Tibial artery (tissue), 4 donors: ENCODE measurements around the gene CHCHD4.
"Not testable (repeated sequence)": the region's sequence is repeated elsewhere in the genome, so short reads cannot be mapped to it uniquely, and the experiment has no call there.

Experiments used
- DNase-seq, 2 donors: peaks; one replicate each; pipeline ENCODE4 v3.0.0-alpha.2; 2019
- H3K27ac ChIP-seq, 2 donors: fragments of 200-600 bp; sonication (generic) in 1 of 2; 1 replicate in 1 of 2; 2 replicates in 1 of 2; pipeline ENCODE4 v1.5.1; 2018 to 2019; ENCODE audit warnings: mild to moderate bottlenecking in 1 of 2
- H3K27me3 ChIP-seq, 2 donors: fragments of 200-600 bp; sonication (generic) in 1 of 2; one replicate each; pipeline versions ENCODE4 v1.5.1 to v1.6.0; 2016 to 2019
- H3K36me3 ChIP-seq, 3 donors: fragments of 200-600 bp; sonication (generic) in 2 of 3; one replicate each; pipeline ENCODE4 v1.5.1; 2016 to 2019; ENCODE audit warnings: mild to moderate bottlenecking in 2 of 3
- H3K4me1 ChIP-seq, 4 donors: fragments of 200-600 bp; sonication (generic) in 2 of 4; 1 replicate in 3 of 4; 2 replicates in 1 of 4; pipeline ENCODE4 v1.5.1; 2016 to 2019
- H3K4me3 ChIP-seq, 2 donors: fragments of 200-600 bp; sonication (generic) in 1 of 2; 1 replicate in 1 of 2; 2 replicates in 1 of 2; pipeline ENCODE4 v1.5.1; 2018 to 2019; ENCODE audit warnings: mild to moderate bottlenecking in 2 of 2
- H3K9me3 ChIP-seq, 3 donors: fragments of 200-600 bp; sonication (generic) in 1 of 3; one replicate each; pipeline ENCODE4 v1.5.1; 2016 to 2019
- CTCF ChIP-seq, 2 experiments: fragments of 200-600 bp in 1 of 2; fragments of 450-650 bp in 1 of 2; IDR thresholded peaks; one replicate each; pipeline ENCODE4 v1.5.1; 2017 to 2019; ENCODE audit warnings: antibody characterized with exemption in 2 of 2, mild to moderate bottlenecking in 1 of 2, moderate library complexity in 1 of 2
- intact Hi-C: fragments of 100-400 bp; cut with DNase I; formaldehyde crosslinking; loops from one replicate; pipeline ENCODE4 v1.15.0; 2023; ENCODE audit warnings: low total_unique reads

The CHCHD4 gene

GRCh38 chr3:14113965-14114635, 10.6 kb downstream of the CHCHD4 start:
- no peaks in the 10 kb centered on the region for H3K9me3 ChIP-seq
- no peaks in the 10 kb centered on the region for H3K4me1 ChIP-seq
- TF ChIP-seq CTCF (IDR thresholded peaks at IDR 0.05), result no peak
- H3K27ac ChIP-seq, result no peak overlapping the region
- DNase-seq, result no peak
- intact Hi-C loops, result no loop called here
- H3K4me3 ChIP-seq, result no peak overlapping the region
- H3K27me3 ChIP-seq, result no peaks in the 10 kb centered on the region
- peaks cover 39 to 57% (median 56%) of the 10 kb centered on the region in 3 donors for H3K36me3 ChIP-seq

GRCh38 chr3:14110699-14111098, 14.0 kb downstream of the CHCHD4 start:
- H3K36me3 ChIP-seq, result peaks cover 31 to 49% (median 46%) of the 10 kb centered on the region in 3 donors
- no peaks in the 10 kb centered on the region for H3K9me3 ChIP-seq
- no peaks in the 10 kb centered on the region for H3K27me3 ChIP-seq
- no peak overlapping the region for H3K4me3 ChIP-seq
- DNase-seq, result no peak
- H3K4me1 ChIP-seq, result no peaks in the 10 kb centered on the region
- no peak overlapping the region for H3K27ac ChIP-seq
- intact Hi-C loops, result no loop called here
- no peak for TF ChIP-seq CTCF (IDR thresholded peaks at IDR 0.05)

- not testable (repeated sequence) for DNase-seq, H3K4me1 ChIP-seq, H3K4me3 ChIP-seq, H3K9me3 ChIP-seq, H3K27me3 ChIP-seq, H3K27ac ChIP-seq
- H3K36me3 ChIP-seq, result peaks cover 22 to 40% (median 37%) of the 10 kb centered on the region in 3 donors
- intact Hi-C loops, result loop anchor here (10.0 kb wide), 1 partner anchor 205 kb away; no protein-coding TSS in a partner anchor
Measured at GRCh38 chr3:14109821-14110220, 14.8 kb downstream of the CHCHD4 start.

GRCh38 chr3:14097616-14098391, 26.9 kb downstream of the CHCHD4 start:
- intact Hi-C loops, result no loop called here
- TF ChIP-seq CTCF (IDR thresholded peaks at IDR 0.05), result no peak
- Histone ChIP-seq H3K4me3 (no peak overlapping the region), H3K27me3 (no peaks in the 10 kb centered on the region), H3K27ac (no peak overlapping the region), H3K4me1 (no peaks in the 10 kb centered on the region), H3K36me3 (no peaks in the 10 kb centered on the region), H3K9me3 (peaks cover 0 to 10% (median 8%) of the 10 kb centered on the region in 3 donors)
- no peak for DNase-seq

- TF ChIP-seq CTCF (IDR thresholded peaks at IDR 0.05), result no peak
- no peak for DNase-seq
Measured at GRCh38 chr3:14096742-14097141, 27.9 kb downstream of the CHCHD4 start.

GRCh38 chr3:14093831-14094230, 30.8 kb downstream of the CHCHD4 start:
- intact Hi-C loops, result no loop called here
- no peak overlapping the region for H3K4me3 ChIP-seq
- TF ChIP-seq CTCF (IDR thresholded peaks at IDR 0.05), result no peak
- H3K4me1 ChIP-seq, result no peaks in the 10 kb centered on the region
- DNase-seq, result no peak
- H3K9me3 ChIP-seq, result peaks cover 0 to 10% (median 8%) of the 10 kb centered on the region in 3 donors
- H3K27me3 ChIP-seq, result no peaks in the 10 kb centered on the region
- H3K27ac ChIP-seq, result no peak overlapping the region
- H3K36me3 ChIP-seq, result no peaks in the 10 kb centered on the region

More at GRCh38 chr3:14096742-14097141, 27.9 kb downstream of the CHCHD4 start:
- no peak overlapping the region for H3K4me3 ChIP-seq
- no peaks in the 10 kb centered on the region for H3K36me3 ChIP-seq
- intact Hi-C loops, result no loop called here
- no peaks in the 10 kb centered on the region for H3K4me1 ChIP-seq
- no peak overlapping the region for H3K27ac ChIP-seq
- no peaks in the 10 kb centered on the region for H3K27me3 ChIP-seq
- H3K9me3 ChIP-seq, result peaks cover 0 to 10% (median 8%) of the 10 kb centered on the region in 3 donors
